A549 (cell line): ENCODE data around the gene SP140L. TPM values are rescaled to one million over a fixed set of nuclear protein-coding genes. Genes with fewer than 3 reads are reported as not detected.

Experiments used
- ATAC-seq, 2 experiments: fragments of 200-7000 bp in 1 of 2; fragments of >200 bp in 1 of 2; cut with Nextera tagmentation in 1 of 2; cut with Tn5 transposase in 1 of 2; 3 replicates each; pipeline versions ENCODE4 v1.8.0 to v1.9.1; 2018 to 2020; ENCODE audit warnings: mild to moderate bottlenecking in 1 of 2, moderate library complexity in 1 of 2
- CTCF ChIA-PET: fragments of 300-600 bp; sonication (Branson Sonifier 250); formaldehyde crosslinking; extraction: SDS; loops from one replicate; lab custom pipeline; 2021; ENCODE audit warnings: antibody characterized with exemption, inconsistent platforms; lab: Yijun Ruan, JAX
- POLR2A ChIA-PET: fragments of 350-600 bp; formaldehyde crosslinking; extraction: SDS; loops from one replicate; lab custom pipeline; 2021; ENCODE audit warnings: antibody characterized with exemption, inconsistent platforms; lab: Yijun Ruan, JAX
- DNase-seq, 2 experiments: peaks; one replicate each; pipeline versions ENCODE4 v3.0.0 to v3.0.0-alpha.2; 2011 to 2016; ENCODE audit warnings: low read depth in 1 of 2, low spot score in 1 of 2
- FAIRE-seq: peaks from 2 replicates; lab custom pipeline; 2011; peaks lifted over from hg19 to GRCh38; lab: Jason Lieb, UNC
- H3K27ac ChIP-seq, 2 experiments: fragments of >200 bp; sonication (Bioruptor Twin); formaldehyde crosslinking; 3 replicates each; pipeline ENCODE4 v1.5.1; 2016 to 2017
- H3K4me1 ChIP-seq: fragments of >200 bp; sonication (Bioruptor Twin); formaldehyde crosslinking; 3 replicates; pipeline ENCODE4 v1.6.1; 2016
- H3K4me2 ChIP-seq: fragments of >200 bp; sonication (Bioruptor Twin); formaldehyde crosslinking; 3 replicates; pipeline ENCODE4 v1.6.1; 2016
- H3K4me3 ChIP-seq: fragments of >200 bp; sonication (Bioruptor Twin); formaldehyde crosslinking; 3 replicates; pipeline ENCODE4 v1.5.1; 2016
- H3K9me3 ChIP-seq: fragments of >200 bp; sonication (Bioruptor Twin); formaldehyde crosslinking; 3 replicates; pipeline ENCODE4 v1.6.1; 2016
- CBX2 ChIP-seq: fragments of 200-600 bp; sonication (generic); IDR thresholded peaks from 2 replicates; pipeline ENCODE4 v1.6.1; 2016; ENCODE audit warnings: low read depth, mild to moderate bottlenecking, borderline replicate concordance
- CEBPB ChIP-seq, 2 experiments: fragments of >200 bp in 1 of 2; sonication (Bioruptor Twin) in 1 of 2; formaldehyde crosslinking in 1 of 2; IDR thresholded peaks; 2 replicates each; pipeline ENCODE4 v1.6.1; 2012 to 2016
- CTCF ChIP-seq: fragments of >200 bp; sonication (Bioruptor Twin); formaldehyde crosslinking; IDR thresholded peaks from 3 replicates; pipeline ENCODE4 v1.5.1; 2016
- EHF ChIP-seq: fragments of 250-450 bp; sonication (Bioruptor Pico); IDR thresholded peaks from 2 replicates; pipeline ENCODE4 v1.5.0; 2020; ENCODE audit warnings: mild to moderate bottlenecking
- ESRRA ChIP-seq: fragments of 150-350 bp; IDR thresholded peaks from 2 replicates; pipeline ENCODE4 v1.6.1; 2014; ENCODE audit warnings: mild to moderate bottlenecking, low read length, borderline replicate concordance
- FOSB ChIP-seq: fragments of 250-450 bp; sonication (Bioruptor Pico); IDR thresholded peaks from 2 replicates; pipeline ENCODE4 v1.5.0; 2020; ENCODE audit warnings: mild to moderate bottlenecking, moderate library complexity
- HDAC2 ChIP-seq: fragments of 200-600 bp; sonication (generic); IDR thresholded peaks from 2 replicates; pipeline ENCODE4 v1.6.1; 2016
- JUN ChIP-seq, 2 experiments: fragments of >200 bp; sonication (Bioruptor Twin); formaldehyde crosslinking; IDR thresholded peaks; 2 replicates in 1 of 2; 3 replicates in 1 of 2; pipeline ENCODE4 v1.6.1; 2016 to 2017
- JUNB ChIP-seq: fragments of >200 bp; sonication (Bioruptor Twin); formaldehyde crosslinking; IDR thresholded peaks from 2 replicates; pipeline ENCODE4 v1.6.1; 2016
- MAFK ChIP-seq: fragments of 450-650 bp; IDR thresholded peaks from 2 replicates; pipeline ENCODE4 v1.6.1; 2014; ENCODE audit not compliant: partially characterized antibody
- MAX ChIP-seq: IDR thresholded peaks from 2 replicates; pipeline ENCODE4 v1.6.1; 2012
- NR3C1 ChIP-seq: fragments of >200 bp; sonication (Bioruptor Twin); formaldehyde crosslinking; IDR thresholded peaks from 3 replicates; pipeline ENCODE4 v1.6.1; 2017
- PBX3 ChIP-seq: IDR thresholded peaks from 2 replicates; pipeline ENCODE4 v1.6.1; 2012
- REST ChIP-seq: fragments of 200-600 bp; sonication (generic); IDR thresholded peaks from 2 replicates; pipeline ENCODE4 v1.6.1; 2016; ENCODE audit warnings: antibody characterized with exemption, mild to moderate bottlenecking, moderate library complexity
- RFX5 ChIP-seq: fragments of 450-650 bp; IDR thresholded peaks from 2 replicates; pipeline ENCODE4 v1.7.1; 2014; ENCODE audit warnings: antibody characterized with exemption, mild to moderate bottlenecking, moderate library complexity
- RNF2 ChIP-seq: fragments of 200-600 bp; sonication (generic); IDR thresholded peaks from 2 replicates; pipeline ENCODE4 v1.6.1; 2016; ENCODE audit warnings: low read depth, mild to moderate bottlenecking, antibody characterized with exemption, moderate library complexity, borderline replicate concordance
- TFCP2L1 ChIP-seq: fragments of 250-450 bp; sonication (Bioruptor Pico); IDR thresholded peaks from 2 replicates; pipeline ENCODE4 v1.5.0; 2021; ENCODE audit warnings: mild to moderate bottlenecking
- TP53 ChIP-seq: fragments of 250-450 bp; sonication (Bioruptor Pico); IDR thresholded peaks from 2 replicates; pipeline ENCODE4 v1.5.0; 2021; ENCODE audit warnings: mild to moderate bottlenecking, moderate library complexity
- USF2 ChIP-seq: fragments of 450-650 bp; IDR thresholded peaks from 2 replicates; pipeline ENCODE4 v1.6.1; 2014; ENCODE audit warnings: antibody characterized with exemption
- ZSCAN20 ChIP-seq: fragments of 250-450 bp; sonication (Bioruptor Pico); IDR thresholded peaks from 2 replicates; pipeline ENCODE4 v1.8.0; 2022; ENCODE audit warnings: mild to moderate bottlenecking, moderate library complexity
- WGBS: methylation state at CpG from one replicate; pipeline ENCODE4 v1.1.6; 2017; ENCODE audit errors: missing lambda C conversion rate; 5-methylcytosine and 5-hydroxymethylcytosine counted together
- polyA plus RNA-seq, 4 experiments: library from polyadenylated mRNA; depleted of rRNA in 3 of 4; stranded (reverse); fragments of >200 nt; fragmentation: RNase III in 1 of 4; extraction: RNeasy Plus Mini Kit Qiagen cat#74134 plus additional on column Dnase treatment in 1 of 4; gene quantifications; 2 replicates in 3 of 4; 3 replicates in 1 of 4; pipeline ENCODE4 v1.2.3, GENCODE V29; 2011 to 2017
- TF ChIP-seq, protein P1 (sequence below): fragments of 150-350 bp; IDR thresholded peaks from 2 replicates; pipeline ENCODE4 v1.6.1; 2014; ENCODE audit warnings: low read depth, mild to moderate bottlenecking, low read length
- TF ChIP-seq, protein P2 (sequence below): fragments of >200 bp; sonication (Bioruptor Twin); formaldehyde crosslinking; IDR thresholded peaks from 2 replicates; pipeline ENCODE4 v1.6.1; 2016

The SP140L gene
- polyA plus RNA-seq, 2 of the 4 experiments (the other 2 are of a cell fraction): 1.7 to 2.5 TPM

DNA sequence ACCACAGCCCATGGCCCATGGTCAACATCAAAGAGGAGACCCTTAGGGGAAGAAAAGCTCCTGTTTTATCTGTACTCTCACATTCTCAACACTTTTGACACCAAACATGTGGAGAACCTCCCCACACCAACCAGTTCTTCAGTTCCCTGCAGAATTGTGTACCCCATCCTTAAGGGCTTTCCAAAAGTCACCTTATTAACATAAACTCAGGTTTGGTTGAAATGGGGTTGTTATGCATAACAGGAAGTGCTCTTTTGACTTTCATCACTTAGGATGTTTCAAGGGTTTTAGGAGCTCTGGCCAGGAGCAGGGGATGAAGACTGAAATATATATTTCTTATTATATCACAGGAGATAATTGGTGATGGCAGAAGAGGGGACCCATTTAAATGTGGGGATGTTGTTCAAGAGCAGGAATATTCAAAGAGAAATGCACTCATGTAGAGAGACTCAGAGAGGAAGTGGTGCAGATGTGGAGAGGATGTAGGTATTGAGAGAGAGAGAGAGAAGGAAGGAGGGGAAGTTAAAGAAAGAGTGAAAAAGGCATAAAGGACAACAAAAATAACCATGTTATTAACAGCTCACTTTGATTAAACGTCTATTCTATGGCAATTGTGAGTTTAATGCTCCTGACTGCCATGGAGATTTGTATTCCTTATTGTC lies 35.2 kb downstream of the SP140L start:
- ChIA-PET CTCF (no interaction called here), POLR2A (no interaction called here)
- H3K4me3 ChIP-seq: no peak overlapping the region
- no peak overlapping the region for H3K4me2 ChIP-seq
- H3K4me1 ChIP-seq: no peaks in the 10 kb centered on the region
- H3K27ac ChIP-seq: no peak overlapping the region
- FAIRE-seq: no peak
- ATAC-seq: no peak
- no peak for DNase-seq
- H3K9me3 ChIP-seq: 0 out of 3 replicates have a peak, but pooled peaks cover 6% of the 10 kb centered on the region
- TF ChIP-seq ESRRA (no peak), CEBPB (IDR thresholded peaks at IDR 0.05) (no peak), ZSCAN20 (CRISPR knock-in tag) (no peak), MAX (no peak)
- TF ChIP-seq, all 56 proteins: peak for 0
- 4% methylated on average over 1 of the region's 1 CpG for WGBS

DNA sequence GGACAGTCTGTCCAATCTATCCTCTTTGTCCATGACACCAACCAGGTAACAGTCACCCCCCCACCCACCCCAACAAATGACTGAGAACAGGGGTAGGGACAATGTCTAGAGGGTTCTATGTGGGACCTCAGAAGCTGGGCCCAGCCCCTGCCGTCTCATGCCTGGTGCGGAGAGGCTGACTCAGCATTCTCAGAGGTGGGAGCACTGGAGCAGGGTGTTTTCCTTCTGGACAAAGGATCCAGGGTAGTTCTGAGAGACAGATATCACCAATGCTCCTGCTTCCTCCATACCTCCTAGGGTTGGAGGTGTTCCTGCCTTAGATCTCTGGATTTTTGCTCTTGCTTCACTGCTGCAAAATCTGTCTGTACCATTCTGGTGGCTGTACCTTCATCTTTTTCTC lies 55.1 kb downstream of the SP140L start:
- CTCF ChIA-PET: no interaction called here
- Histone ChIP-seq H3K27ac (no peak overlapping the region), H3K4me2 (no peak overlapping the region), H3K4me1 (no peaks in the 10 kb centered on the region), H3K9me3 (no peaks in the 10 kb centered on the region), H3K4me3 (no peak overlapping the region)
- no peak for ATAC-seq
- no peak for FAIRE-seq
- DNase-seq: no peak
- TF ChIP-seq FOSB (no peak), MAFK (peak; percentile 34), RNF2 (no peak)
- 100% methylated on average over 2 of the region's 2 CpGs for WGBS
- POLR2A ChIA-PET: no interaction called here

DNA sequence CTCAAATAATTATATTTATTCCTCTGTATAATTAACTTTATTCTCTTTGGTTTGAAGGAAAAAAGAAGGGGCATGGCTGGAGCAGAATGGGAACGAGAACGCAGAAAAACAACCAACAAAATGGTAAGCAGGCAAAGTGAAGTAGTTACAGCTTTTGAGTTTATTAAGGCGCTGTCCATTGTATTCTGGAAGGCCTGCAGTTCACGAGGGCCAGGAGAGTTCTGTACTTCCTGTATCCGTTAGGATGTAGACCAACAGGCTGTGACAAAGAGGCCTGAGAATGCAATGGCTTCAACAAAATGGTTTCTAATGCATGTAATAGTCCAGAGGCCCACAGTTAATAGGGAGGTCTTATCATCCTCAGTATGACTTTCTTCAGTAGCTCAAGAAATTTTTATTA lies 56.5 kb downstream of the SP140L start:
- ATAC-seq (no peak), FAIRE-seq (no peak), DNase-seq (no peak)
- Histone ChIP-seq H3K4me1 (no peaks in the 10 kb centered on the region), H3K27ac (no peak overlapping the region), H3K9me3 (no peaks in the 10 kb centered on the region), H3K4me3 (no peak overlapping the region), H3K4me2 (no peak overlapping the region)
- TF ChIP-seq JUNB (no peak), CBX2 (no peak), HDAC2 (no peak), TFCP2L1 (no peak), EHF (CRISPR knock-in tag) (no peak), REST (no peak), TP53 (CRISPR knock-in tag) (no peak), NR3C1 (no peak), JUN (IDR thresholded peaks at IDR 0.05) (no peak), PBX3 (no peak), USF2 (no peak), FOSB (no peak), CTCF (no peak), RFX5 (no peak), MAFK (no peak)
- TF ChIP-seq, protein P1, sequence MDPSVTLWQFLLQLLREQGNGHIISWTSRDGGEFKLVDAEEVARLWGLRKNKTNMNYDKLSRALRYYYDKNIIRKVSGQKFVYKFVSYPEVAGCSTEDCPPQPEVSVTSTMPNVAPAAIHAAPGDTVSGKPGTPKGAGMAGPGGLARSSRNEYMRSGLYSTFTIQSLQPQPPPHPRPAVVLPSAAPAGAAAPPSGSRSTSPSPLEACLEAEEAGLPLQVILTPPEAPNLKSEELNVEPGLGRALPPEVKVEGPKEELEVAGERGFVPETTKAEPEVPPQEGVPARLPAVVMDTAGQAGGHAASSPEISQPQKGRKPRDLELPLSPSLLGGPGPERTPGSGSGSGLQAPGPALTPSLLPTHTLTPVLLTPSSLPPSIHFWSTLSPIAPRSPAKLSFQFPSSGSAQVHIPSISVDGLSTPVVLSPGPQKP: no peak
- TF ChIP-seq, protein P2, sequence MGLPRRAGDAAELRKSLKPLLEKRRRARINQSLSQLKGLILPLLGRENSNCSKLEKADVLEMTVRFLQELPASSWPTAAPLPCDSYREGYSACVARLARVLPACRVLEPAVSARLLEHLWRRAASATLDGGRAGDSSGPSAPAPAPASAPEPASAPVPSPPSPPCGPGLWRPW: no peak
- ChIA-PET POLR2A (no interaction called here), CTCF (no interaction called here)
- 54% methylated on average over 5 of the region's 5 CpGs for WGBS
